ENCODE results near the gene SH2D7. TPM values are rescaled to one million over a fixed set of nuclear protein-coding genes. Genes with fewer than 3 reads are reported as not detected.

Gene SH2D7
- polyA plus RNA-seq, 1 donor = 0.09 TPM

DNA sequence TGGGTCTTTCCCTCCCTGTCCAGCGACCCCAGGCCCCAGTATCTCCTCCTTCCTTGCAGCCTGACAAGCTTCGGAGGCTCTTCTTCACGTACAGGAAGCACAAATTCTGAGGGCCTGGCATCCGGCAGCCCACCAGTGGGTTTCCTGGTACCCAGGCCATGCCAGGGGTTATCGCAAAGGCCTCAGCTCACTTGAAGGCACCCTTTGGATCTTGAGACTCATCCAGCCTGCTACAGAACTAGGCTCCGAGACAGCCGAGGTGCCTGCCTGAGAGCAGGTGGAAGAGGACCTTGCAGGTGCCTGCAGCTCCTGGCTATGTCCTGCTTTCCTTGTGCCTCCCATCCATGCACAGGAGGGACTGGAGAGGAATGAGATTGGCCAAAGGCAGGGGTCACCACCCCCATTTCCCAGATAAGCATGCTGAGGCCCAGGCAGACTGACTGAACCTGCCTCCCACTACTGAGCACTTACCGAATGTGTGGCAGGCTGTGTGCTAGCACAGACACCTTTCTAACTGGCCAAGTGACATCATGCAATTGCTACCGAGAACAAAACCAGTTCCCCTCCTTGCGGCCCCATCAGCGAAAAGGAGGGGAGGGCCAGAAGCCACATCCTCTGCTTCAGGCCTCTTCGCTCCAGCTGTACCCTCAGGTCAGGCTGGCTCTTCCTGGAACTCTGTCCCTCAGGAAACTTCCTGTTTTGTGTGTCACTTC lies 11.2 kb downstream of the SH2D7 start:
- DNase-seq (ENCODE audit: low read depth) = no peak

DNA sequence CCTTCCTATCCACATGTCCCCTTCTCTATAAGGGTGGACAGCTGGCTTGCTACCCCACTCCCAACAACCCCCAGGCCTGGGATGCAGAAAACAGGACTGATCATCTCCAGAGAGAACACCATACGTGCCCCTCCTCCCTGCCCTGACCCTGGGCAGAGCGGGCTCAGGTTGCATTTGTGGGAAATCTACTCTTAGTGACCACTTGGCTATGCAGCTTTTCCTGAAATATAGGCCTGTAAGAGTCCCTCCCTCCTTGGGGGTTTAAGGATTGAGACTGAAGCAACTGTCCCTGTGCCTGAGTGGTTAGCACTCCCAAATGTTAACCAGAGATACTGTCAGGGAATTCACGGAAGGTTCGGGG lies 11.7 kb downstream of the SH2D7 start:
- no peak for DNase-seq (ENCODE audit: low read depth)

DNA sequence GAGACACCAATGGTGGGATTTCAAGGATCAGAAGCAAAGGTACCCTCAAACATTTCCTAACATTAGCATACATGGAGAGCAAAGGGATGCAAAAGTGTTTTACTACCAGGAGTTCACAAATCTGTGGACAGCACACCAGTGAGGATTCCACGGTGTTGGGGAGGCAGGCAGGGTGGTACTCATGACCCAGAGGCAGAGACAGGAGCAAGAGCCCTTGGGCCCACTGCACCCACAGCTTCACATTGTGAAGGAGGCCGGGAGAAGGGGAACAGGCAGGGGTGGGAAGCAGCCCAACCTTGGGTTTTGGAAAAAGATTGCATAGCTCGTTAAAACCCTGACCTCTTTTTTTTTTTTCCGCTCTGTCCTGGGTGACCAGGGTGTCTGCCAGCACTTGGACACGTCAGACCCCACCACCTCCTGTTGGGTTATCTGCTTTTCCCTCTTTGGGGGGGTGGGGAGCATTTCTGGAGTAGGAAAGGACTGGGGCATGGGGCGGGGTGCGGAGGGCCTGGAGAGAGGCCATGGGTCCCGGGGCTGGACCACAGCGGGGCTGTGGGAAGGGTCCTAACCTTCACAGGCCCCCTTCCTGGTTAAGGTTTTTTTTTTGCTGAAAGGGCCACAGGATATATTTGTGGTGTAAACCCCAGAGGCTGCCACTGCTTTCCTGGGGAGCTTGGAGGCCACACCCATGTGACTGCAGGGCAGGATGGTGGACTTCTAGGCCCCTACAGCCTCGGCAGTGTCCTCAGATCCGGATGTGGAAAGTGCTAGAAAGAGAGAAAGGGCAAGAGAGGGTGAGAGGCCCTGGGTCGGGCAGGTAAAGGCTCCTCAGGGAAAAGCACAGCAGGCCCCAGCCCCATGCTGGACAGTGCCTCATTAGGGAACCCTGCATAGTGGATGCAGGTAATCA lies 12.5 kb downstream of the SH2D7 start:
- no peak for DNase-seq (ENCODE audit: low read depth)

DNA sequence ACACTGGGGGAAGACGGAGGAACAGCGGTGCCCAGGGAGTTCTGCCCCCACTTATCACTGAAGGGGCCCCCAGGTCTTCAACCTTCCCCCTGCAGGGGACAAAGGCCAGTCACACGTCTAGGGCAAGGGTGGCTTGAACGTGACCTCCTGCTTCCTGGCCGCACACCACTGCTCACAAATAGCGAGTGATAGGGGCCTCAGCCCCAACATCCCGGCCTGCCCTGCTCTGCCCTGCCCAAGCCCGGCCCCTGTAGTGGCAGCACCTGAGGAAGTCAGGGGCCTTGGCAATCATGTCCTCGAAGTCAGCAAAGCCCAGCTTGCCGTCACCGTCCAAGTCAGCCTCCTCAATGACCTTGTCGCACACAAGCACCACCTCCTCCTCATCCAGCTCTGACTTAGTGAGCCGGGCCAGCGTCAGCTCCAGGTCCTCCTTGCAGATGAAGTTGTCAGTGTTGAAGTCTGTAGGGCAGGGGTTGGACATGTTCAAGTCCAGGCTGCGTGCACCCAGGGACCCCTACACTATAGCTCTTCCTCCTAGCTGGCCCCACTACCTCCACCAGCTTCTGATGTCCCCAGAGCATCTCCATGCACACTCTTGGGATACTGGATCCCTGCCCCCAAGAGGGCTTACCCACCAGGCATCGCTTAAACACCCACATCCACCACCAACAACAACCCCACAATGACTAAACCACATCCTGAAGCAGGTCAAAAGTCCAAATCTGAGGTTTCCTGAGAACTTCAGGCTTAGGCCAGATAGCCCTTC lies 13.3 kb downstream of the SH2D7 start:
- DNase-seq (ENCODE audit: low read depth) = no peak

DNA sequence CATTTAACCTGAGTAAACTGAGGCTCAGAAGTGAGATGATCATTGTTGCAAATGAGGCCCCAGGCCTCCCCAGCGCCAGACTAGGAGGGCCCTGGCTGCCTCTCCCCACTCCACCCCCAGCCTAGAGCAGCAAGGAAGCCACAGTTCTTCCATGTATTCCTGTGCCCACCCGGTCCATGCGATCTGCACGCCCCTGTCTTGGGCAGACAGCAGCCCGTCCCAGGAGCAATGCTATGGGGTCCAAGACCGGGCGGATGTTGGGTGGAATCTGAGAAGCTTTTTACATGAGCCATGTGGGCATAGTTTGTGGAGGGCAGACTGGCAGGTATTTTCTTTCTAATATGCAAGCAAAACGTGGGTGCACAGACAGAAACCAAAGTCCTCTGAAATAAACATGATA lies 15.1 kb downstream of the SH2D7 start:
- DNase-seq (ENCODE audit: low read depth) = no peak

DNA sequence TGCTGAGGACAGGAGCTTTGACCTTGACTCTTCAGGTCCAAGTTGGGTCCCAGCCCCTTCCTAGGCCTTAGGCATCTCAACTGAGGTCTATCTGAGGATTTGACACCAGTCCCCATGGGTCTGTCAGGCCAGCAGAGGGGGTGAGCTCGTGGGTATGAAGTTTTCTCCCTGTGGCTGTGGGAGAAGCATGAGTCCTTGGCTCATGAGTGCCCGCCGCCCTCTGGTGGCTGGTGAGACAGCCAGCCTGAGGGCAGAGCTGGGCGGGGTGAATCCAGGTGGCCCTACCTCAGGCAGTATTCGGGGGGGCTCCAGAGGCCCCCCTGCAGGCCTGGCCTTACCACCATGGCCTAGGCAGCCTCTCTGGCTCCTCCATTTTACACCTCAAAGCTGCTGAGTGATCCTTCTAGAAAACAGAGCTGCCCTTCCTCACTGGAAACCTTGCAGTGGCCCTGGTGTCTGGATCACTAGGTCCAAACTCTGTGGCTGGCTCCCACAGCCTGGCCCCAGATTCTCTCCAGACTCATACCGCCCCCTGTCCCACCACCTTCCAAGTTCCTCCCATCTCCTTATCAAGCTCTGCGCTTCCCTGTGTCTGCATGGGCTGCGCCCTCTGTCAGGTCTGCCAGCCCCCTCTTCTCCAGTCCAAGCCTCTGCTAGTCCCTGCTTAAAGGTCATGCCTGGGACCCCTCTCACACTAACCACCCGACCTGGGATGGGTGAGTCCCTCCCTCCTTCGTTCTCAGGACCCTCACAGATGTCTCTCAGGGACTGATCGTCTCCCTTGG lies 16.1 kb downstream of the SH2D7 start:
- no peak for DNase-seq (ENCODE audit: low read depth)

DNA sequence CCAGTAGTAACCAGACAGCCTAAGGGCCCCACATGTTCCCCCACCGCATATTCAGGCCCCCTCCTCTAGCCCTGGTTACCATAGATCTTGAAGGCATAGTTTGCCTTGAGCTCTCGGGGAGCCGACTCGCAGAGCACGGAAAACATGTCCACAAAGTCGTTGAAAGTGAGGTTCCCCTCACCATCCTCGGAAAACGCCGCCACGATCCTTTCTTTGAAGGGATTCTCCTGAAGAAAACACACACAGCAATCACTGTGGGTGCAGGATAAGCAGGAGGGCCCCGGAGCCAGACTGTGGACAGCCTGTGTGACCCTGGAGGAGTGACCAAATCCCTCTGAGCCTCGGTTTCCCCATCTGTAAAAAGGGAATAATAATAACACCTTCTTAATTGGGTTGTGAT lies 16.8 kb downstream of the SH2D7 start:
- no peak for DNase-seq (ENCODE audit: low read depth)

DNA sequence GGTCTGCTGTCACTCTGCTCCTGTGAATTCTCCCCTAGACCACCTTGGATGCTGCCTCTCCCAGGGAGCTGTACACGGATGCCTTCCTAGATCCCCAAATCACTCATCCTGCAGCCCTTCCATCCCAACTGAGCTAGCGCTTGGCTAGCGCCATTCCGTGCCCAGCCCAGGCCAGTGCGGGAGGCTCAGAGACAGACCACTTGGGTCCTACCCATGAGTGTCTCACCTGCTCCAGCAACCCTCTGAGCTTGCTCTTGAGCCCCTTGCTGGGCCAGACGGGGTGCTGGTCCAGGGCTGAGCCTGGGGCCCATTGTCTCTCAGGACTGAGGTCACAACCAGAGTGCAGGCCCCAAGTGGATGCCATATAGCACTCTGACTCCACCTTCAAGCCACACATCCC lies 17.7 kb downstream of the SH2D7 start:
- no peak for DNase-seq (ENCODE audit: low read depth)

DNA sequence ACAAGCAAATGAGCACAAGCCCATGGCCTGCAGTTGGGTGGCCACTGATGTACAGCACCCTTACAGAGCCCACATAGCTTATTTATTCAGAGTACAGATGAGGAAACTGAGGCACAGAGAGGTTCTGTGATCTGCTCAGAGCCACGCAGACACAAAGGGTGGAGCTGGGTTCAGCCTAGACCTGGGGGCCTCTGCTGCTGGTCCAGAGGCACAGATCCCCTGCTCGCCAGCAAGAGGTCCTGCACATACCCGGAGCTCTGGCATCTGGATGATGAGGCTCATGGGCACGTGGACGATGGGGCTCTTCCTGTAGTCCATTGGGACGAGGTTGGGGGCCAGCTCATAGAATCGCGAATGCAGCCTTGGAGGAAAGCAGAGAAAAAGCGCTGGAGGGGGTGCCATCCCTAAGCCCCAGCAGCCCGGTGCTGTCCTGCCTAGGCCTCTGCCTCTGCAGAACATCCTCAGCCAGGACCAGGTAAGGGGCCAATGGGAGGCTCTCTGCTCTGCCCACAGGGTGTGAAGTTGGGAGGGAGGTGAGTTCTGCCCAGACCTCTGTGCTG lies 18.6 kb downstream of the SH2D7 start:
- DNase-seq (ENCODE audit: low read depth) = no peak

DNA sequence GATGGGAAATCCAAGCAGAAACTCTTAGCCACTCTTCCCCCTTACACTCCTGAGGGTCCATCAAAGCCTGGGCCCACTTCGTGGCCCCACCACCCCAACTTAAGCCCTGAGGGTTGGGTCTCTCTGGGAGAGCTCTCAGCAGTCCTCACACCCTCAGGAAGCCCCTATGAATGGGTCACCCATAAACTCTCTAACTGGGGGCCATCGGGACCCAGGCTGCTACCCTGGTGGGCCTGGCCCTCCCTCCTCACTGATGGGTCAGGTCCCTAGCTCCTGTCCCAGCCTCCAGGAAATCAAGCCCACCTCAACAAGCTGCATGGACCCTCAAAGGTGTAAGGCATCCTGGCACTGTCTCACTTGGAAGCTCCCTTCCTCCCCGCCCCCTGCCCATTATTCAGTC lies 19.4 kb downstream of the SH2D7 start:
- no peak for DNase-seq (ENCODE audit: low read depth)

DNA sequence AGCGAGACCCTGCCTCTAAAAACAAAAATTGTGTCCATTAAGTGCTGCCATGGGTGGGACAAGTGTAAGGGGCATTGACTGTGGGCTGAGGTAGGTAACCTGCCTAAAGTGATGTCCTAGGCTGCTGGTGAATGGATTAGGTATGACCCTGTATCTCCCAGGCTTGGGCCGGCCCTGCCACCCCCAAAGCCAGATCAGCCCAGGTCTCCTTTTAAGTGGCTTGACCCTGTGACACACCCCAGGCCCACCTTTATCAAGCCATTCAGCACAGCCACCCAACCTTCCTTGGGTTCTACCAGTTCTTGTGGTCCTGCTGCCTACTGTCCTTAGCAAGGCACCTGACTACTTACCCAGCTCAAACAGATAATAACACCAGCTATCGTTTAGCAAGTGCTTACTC lies 20.2 kb downstream of the SH2D7 start:
- no peak for DNase-seq (ENCODE audit: low read depth)

DNA sequence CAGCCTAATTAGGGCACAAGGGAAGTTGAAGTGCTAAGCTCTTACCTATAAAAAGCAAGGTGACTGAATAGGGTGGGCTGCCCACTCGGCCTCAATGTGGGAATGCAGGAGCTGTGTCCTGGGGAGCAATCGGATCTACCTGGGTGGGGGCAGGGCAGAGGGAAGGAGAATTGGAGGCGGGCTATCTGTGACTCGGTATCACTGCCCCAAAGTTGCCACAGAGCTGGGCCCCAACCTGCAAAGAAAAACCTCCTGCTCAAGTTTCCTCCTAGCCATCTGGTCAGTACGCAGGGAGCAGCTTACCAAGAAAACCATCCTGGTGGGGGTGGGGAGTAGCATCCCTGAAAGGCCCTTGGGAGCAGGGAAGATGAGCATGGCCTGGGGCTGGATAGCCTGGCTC lies 28.2 kb downstream of the SH2D7 start:
- no peak for DNase-seq (ENCODE audit: low read depth)

DNA sequence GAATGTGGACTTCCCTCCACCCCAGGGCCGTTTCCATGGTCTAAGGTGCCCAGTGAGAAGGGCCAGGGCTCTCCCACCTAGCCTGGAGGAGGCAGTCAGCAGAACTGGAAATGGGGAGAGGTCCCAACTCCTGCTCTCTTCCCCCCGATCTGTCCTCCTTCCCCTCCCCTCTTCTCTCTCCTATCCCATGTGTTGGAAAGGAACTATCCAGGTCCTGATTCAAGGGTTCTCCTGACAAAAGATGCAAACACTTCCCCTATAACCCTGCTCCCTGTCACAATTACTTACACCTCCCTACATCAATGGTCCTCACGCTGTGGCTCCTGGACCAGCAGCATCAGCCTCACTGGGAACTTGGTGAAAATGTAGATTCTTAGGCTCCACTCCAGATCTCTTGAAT lies 32.9 kb downstream of the SH2D7 start:
- DNase-seq (ENCODE audit: low read depth) = no peak

DNA sequence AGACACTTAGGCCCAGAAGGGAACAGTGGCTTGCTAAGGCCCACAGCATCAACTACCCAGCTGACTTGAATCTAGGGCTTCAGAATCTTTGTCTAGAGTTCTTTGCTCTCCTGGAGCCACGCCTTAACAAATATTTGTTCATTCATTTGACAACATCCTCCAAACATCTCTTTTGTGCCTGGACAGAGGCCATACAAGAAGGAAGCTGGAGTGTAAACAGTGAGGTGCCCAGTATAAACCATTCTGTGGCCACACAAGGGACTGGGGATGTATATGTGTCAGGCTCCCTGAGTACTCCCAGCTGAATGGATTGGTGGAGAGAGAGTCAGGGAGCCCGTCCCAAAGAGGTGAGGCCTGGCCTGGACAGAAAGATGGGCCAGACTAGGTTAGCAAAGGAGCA lies 35.5 kb downstream of the SH2D7 start:
- DNase-seq (ENCODE audit: low read depth) = no peak

DNA sequence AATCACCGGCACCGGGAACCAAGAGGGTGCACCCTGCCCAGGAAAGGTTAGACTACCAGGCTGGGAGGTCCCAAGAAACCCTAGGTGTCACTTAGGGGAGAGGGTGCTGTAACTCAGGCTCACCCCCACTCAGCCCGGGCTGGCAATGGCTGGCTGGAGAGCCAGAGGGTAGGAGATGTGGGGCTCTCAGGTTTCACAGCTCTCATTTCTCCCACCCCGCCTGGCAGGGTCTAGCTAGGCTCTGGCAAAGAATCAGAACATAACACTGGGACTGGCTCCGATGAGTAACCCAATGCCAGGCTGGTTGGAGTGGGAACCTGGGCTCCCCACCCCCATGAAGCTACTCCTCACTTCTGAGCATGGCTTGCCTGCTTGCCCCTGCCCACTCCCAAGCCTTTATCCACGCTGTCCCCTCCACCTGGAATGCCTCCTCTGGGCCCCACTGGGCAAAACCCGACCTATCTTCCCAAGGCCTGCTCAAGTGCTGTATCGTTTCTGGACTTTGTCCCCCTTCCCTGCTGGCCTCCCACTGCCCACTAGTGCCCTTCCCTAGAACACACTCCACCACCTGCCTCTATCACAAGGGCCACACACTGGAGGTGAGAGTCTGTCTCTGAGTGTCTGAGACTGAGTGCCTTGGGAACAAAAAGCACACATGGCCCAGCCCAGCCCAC lies 36.9 kb downstream of the SH2D7 start:
- DNase-seq (ENCODE audit: low read depth) = no peak

DNA sequence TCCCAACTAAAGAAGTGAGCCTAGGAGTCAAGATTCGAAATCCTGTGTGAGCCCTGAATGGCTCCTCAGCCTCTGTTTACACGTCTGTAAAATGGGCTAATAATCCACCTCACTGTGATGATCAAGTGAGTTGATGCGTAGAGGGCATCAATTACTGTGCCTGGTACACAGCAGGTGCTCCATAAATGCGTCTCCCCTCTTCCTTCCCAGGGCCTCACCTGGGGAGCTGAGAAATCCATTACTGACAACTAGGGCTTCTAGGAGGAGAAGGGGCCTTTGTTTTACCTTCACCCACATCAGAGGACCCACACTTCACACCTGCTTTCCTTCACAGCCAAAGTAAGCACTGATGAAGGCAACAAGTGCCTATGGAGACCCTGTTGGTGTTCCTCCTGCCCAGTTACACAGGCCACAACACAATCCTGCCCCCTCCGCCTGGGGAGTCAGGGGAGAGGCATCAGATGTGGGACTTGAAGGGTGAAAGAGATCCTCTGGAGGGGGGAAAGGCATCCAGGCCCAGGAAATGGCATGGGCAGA lies 37.5 kb downstream of the SH2D7 start:
- no peak for DNase-seq (ENCODE audit: low read depth)

DNA sequence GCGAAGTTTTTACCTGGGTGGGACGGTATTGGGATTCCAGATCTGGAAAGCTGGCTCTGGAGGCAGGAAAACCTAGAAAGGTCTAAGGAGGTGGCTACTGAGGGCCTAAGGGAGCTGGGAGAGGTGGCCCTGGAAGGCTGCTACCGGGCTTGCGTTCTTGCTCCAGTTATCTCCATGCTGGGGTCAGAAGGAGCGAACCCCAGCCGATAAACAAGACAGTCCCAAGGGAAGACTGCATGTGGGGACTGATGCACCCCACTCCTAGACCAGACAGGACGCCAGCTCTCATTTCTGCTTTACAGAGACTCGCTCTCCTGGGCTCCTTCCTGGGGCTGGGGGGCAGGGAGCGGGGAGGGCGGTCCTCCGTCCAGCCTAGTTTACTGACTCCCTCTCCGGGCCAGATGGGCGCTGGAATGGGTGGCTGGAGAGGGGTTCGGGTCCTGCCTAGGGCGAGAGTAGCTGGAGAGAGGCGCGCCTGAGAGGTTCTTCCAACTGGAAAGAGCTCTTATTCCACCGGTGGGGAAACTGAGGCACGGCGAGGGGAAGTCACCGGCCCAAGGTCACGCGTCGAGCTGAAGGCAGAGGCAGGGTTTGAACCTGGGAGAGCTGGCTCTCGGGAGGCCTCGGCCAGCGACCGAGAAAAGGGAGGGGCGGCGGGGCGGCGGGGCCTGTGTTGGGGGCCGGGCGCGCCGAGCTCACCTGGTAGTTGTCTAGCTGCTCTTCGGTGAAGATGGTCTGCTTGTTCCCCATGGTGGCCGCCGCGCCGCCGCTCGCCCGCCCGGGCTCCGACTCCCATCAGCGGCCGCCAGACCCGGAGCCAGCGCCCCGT lies 38.3 kb downstream of the SH2D7 start:
- no peak for DNase-seq (ENCODE audit: low read depth)

DNA sequence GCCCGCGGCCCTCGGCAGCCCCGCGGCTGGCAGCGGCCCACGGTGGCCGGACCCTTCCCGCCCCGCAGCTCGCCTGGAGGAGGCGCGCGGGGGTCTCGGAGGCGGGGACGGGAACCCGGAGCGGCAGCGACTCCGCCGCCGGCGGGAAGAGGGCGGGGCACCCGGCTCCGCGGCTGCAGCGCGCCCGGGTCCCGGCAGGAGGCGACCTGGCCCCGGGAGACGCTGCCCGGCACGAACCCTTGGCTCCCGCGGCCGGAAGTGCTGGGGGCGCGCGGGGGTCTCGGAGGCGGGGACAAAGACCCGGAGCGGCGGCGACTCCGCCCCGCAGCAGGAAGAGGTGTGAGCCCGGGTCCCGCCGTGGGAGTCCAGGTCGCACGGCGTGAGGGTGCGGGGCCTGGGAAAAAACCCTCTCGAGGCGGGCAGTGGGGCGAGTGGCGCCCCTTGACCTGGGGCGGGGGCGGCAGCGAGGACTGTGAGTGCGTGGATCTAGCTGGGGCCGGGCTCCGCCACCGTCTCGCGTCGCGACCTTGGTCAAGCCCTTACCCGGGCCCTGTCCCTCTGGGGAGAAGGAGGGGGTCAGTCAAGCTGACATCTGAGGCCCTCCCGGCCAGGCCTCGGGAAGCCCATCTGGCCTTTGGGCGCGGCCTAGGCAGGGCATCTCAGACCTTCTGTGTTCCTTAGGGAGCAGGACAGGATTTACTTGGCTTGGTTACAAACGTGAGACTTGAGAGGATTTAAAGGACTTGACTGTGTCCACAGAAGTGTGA lies 39.1 kb downstream of the SH2D7 start, which contains the start of gene CIB2:
TSS of gene CIB2 (minus strand) at position 151 of the 767 bp plus-strand sequence. CDS start 230 bp downstream, outside the sequence.
- peak; percentile 29 for DNase-seq (ENCODE audit: low read depth)

DNA sequence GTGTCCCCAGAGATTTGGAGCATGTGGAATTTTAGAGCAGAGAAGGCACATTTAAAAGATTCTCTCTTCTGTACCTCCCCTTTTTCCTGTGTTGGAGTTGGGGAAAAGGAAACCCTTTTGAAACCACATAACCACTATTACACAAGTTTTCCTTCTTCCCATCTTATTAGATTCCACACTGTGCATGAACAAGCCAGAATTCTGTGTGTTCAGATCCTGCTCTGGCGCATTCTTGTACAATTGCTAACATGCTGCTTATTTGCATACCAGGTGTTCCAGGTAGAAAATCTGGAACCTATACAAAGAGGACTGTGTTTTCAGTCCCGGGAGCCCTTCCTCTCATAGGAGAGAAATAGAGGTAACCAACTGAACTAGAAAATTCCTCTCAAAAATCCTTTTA lies 41.4 kb downstream of the SH2D7 start:
- no peak for DNase-seq (ENCODE audit: low read depth)
